B cell (primary cell): ENCODE results near the gene CFAP44. TPM values are rescaled to one million over a fixed set of nuclear protein-coding genes. Genes with fewer than 3 reads are reported as not detected.

Experiments
- ATAC-seq: fragments of 200-7000 bp; cut with Tn5 transposase; one replicate; pipeline ENCODE4 v1.10.0; 2021; ENCODE audit warnings: low read depth, mild to moderate bottlenecking, moderate number of reproducible peaks, moderate library complexity
- CTCF ChIA-PET: fragments of 350-600 bp; sonication (Branson Sonifier 250); formaldehyde crosslinking; loops from one replicate; lab custom pipeline; 2021; ENCODE audit warnings: antibody characterized with exemption, inconsistent platforms; lab: Charles Lee
- POLR2A ChIA-PET: fragments of 350-600 bp; sonication (Branson Sonifier 250); formaldehyde crosslinking; loops from one replicate; lab custom pipeline; 2021; ENCODE audit warnings: antibody characterized with exemption; lab: Charles Lee
- DNase-seq: peaks from one replicate; pipeline ENCODE4 v3.0.0; 2013
- H2AFZ ChIP-seq: 2 replicates; pipeline ENCODE4 v1.6.1; 2012; ENCODE audit warnings: mild to moderate bottlenecking, low read depth, low read length; ENCODE audit not compliant: insufficient read depth, poor library complexity, severe bottlenecking
- H3K27ac ChIP-seq, 2 donors: 1 replicate in 1 of 2; 2 replicates in 1 of 2; pipeline ENCODE4 v1.5.1; 2012 to 2013; ENCODE audit warnings: low read length in 2 of 2, mild to moderate bottlenecking in 2 of 2, moderate library complexity in 1 of 2
- H3K27me3 ChIP-seq, 4 experiments: fragments of 200-600 bp in 1 of 4; sonication (generic) in 1 of 4; replicated peaks in 1 of 4; 1 replicate in 2 of 4; 2 replicates in 2 of 4; pipeline versions ENCODE4 v1.6.1 to v1.7.0; 2013 to 2016; ENCODE audit warnings: low read length in 3 of 4, mild to moderate bottlenecking in 2 of 4, mixed read lengths in 1 of 4, moderate library complexity in 1 of 4; ENCODE audit not compliant: insufficient read depth in 4 of 4, control insufficient read depth in 3 of 4; ENCODE audit errors: control extremely low read depth in 1 of 4
- H3K36me3 ChIP-seq, 2 experiments: replicated peaks in 1 of 2; 1 replicate in 1 of 2; 2 replicates in 1 of 2; pipeline versions ENCODE4 v1.6.1 to v1.7.1; 2013; ENCODE audit warnings: low read length in 1 of 2; ENCODE audit not compliant: insufficient read depth in 2 of 2, control insufficient read depth in 1 of 2; ENCODE audit errors: control extremely low read depth in 1 of 2, extremely low read depth in 1 of 2
- H3K4me1 ChIP-seq, 2 donors: fragments of 200-600 bp in 1 of 2; sonication (generic) in 1 of 2; 1 replicate in 1 of 2; 2 replicates in 1 of 2; pipeline versions ENCODE4 v1.5.1 to v1.6.1; 2013 to 2017; ENCODE audit warnings: low read length in 2 of 2; ENCODE audit not compliant: control insufficient read depth in 2 of 2, insufficient read depth in 2 of 2
- H3K4me2 ChIP-seq: replicated peaks from 2 replicates; pipeline ENCODE3; 2012; ENCODE audit warnings: mild to moderate bottlenecking, low read depth, low read length; ENCODE audit not compliant: poor library complexity, severe bottlenecking
- H3K4me3 ChIP-seq, 5 experiments: fragments of 200-600 bp in 1 of 5; sonication (generic) in 1 of 5; 1 replicate in 3 of 5; 2 replicates in 2 of 5; pipeline versions ENCODE4 v1.5.1 to v1.7.0; 2011 to 2016; ENCODE audit warnings: low read length in 4 of 5, mild to moderate bottlenecking in 4 of 5, low read depth in 2 of 5, control low read depth in 1 of 5, moderate library complexity in 1 of 5; ENCODE audit not compliant: insufficient read depth in 1 of 5; ENCODE audit errors: control extremely low read depth in 1 of 5, extremely low read depth in 1 of 5
- H3K79me2 ChIP-seq: fragments of 200-600 bp; sonication (generic); one replicate; pipeline ENCODE4 v1.6.0; 2016; ENCODE audit warnings: low read length; ENCODE audit not compliant: control insufficient read depth, insufficient read depth
- H3K9ac ChIP-seq: fragments of 200-600 bp; sonication (generic); 2 replicates; pipeline ENCODE4 v1.6.1; 2017; ENCODE audit warnings: mild to moderate bottlenecking, low read length, moderate library complexity
- H3K9me3 ChIP-seq, 3 donors: one replicate each; pipeline versions ENCODE4 v1.6.1 to v1.7.1; 2013; ENCODE audit warnings: low read length in 2 of 3; ENCODE audit not compliant: control insufficient read depth in 2 of 3, insufficient read depth in 1 of 3; ENCODE audit errors: control extremely low read depth in 1 of 3
- H4K20me1 ChIP-seq: 2 replicates; pipeline ENCODE4 v1.6.0; 2012; ENCODE audit warnings: mild to moderate bottlenecking, low read length; ENCODE audit not compliant: insufficient read depth, control insufficient read depth, poor library complexity, severe bottlenecking
- H3K27ac Mint-ChIP-seq: one replicate; pipeline ENCODE4 v1.8.0; 2021; ENCODE audit warnings: mixed read lengths
- H3K27me3 Mint-ChIP-seq: one replicate; pipeline ENCODE4 v1.8.0; 2021; ENCODE audit warnings: mixed read lengths
- H3K4me1 Mint-ChIP-seq: one replicate; pipeline ENCODE4 v1.8.0; 2021; ENCODE audit warnings: mixed read lengths
- H3K4me3 Mint-ChIP-seq: one replicate; pipeline ENCODE4 v1.8.0; 2021; ENCODE audit warnings: mixed read lengths
- H3K9me3 Mint-ChIP-seq: one replicate; pipeline ENCODE4 v1.8.0; 2022; ENCODE audit warnings: mixed read lengths; ENCODE audit not compliant: insufficient read depth
- CTCF ChIP-seq: fragments of 200-600 bp; IDR thresholded peaks from one replicate; pipeline ENCODE4 v1.8.0; 2022; ENCODE audit warnings: antibody characterized with exemption, mild to moderate bottlenecking
- EZH2 ChIP-seq: IDR thresholded peaks from 2 replicates; pipeline ENCODE4 v1.6.1; 2012; ENCODE audit warnings: borderline replicate concordance, low read depth, mild to moderate bottlenecking, moderate library complexity, low read length; ENCODE audit not compliant: insufficient read depth, poor library complexity, severe bottlenecking
- WGBS: methylation state at CpG from one replicate; pipeline ENCODE4 v1.1.5; 2013; ENCODE audit warnings: missing lambda C conversion rate; ENCODE audit not compliant: insufficient coverage; 5-methylcytosine and 5-hydroxymethylcytosine counted together
- intact Hi-C: fragments of 100-400 bp; cut with micrococcal nuclease; formaldehyde crosslinking; loops from one replicate; pipeline ENCODE4 v1.10.0; 2022
- polyA plus RNA-seq: library from polyadenylated mRNA; depleted of rRNA; stranded (reverse); fragments of >200 nt; gene quantifications from 2 replicates; pipeline ENCODE4 v1.2.3, GENCODE V29; 2012
- total RNA-seq, 2 donors: library from RNA; stranded (reverse); fragments of 120-200 nt in 1 of 2; gene quantifications; 1 replicate in 1 of 2; 2 replicates in 1 of 2; pipeline versions ENCODE4 v1.2.3 to v1.2.4, GENCODE V29; 2013 to 2022

The CFAP44 gene
- total and polyA plus RNA-seq, 2 donors (not counting 1 experiment from before 2014, with no cell fraction given) = 6.6 to 33.8 TPM

GRCh38 chr3:113485161-113485609 lies 43.9 kb upstream of the CFAP44 start:
- ATAC-seq (no peak), DNase-seq (no peak)
- no peak for TF ChIP-seq CTCF
- no peak for TF ChIP-seq EZH2
- no peaks in the 10 kb centered on the region for H3K27me3 ChIP-seq
- no peaks in the 10 kb centered on the region for H4K20me1 ChIP-seq
- intact Hi-C loops = no loop called here
- Mint-ChIP-seq H3K27me3 (no peaks in the 10 kb centered on the region), H3K9me3 (no peaks in the 10 kb centered on the region), H3K4me3 (no peak overlapping the region), H3K4me1 (peaks cover 9% of the 10 kb centered on the region), H3K27ac (no peak overlapping the region)
- no peaks in the 10 kb centered on the region for H3K79me2 ChIP-seq
- H3K4me1 ChIP-seq = no peaks in the 10 kb centered on the region
- peaks cover 0 to 8% of the 10 kb centered on the region in 2 experiments for H3K36me3 ChIP-seq
- CTCF ChIA-PET = interaction anchor here (1.1 kb wide), 1 partner anchor 9 kb away, joined by 4 read pairs; no protein-coding TSS in a partner anchor
- WGBS = 96% methylated on average over 6 of the region's 8 CpGs
- H2AFZ ChIP-seq = no peak overlapping the region
- H3K9ac ChIP-seq = no peak overlapping the region
- POLR2A ChIA-PET = no interaction called here
- H3K9me3 ChIP-seq = peaks cover 0 to 9% (median 0%) of the 10 kb centered on the region in 3 donors
- H3K4me3 ChIP-seq = no peak overlapping the region
- H3K4me2 ChIP-seq = no peak overlapping the region
- no peak overlapping the region for H3K27ac ChIP-seq

GRCh38 chr3:113468539-113468938 lies 27.2 kb upstream of the CFAP44 start:
- 85% methylated on average over 2 of the region's 2 CpGs for WGBS
- POLR2A ChIA-PET = no interaction called here

More at GRCh38 chr3:113468539-113468938, 27.2 kb upstream of the CFAP44 start:
- Histone ChIP-seq H3K4me1 (peaks cover 0 to 4% of the 10 kb centered on the region in 2 donors), H3K79me2 (no peaks in the 10 kb centered on the region), H4K20me1 (no peaks in the 10 kb centered on the region), H3K36me3 (peaks cover under 1 to 4% of the 10 kb centered on the region in 2 experiments), H3K9me3 (peaks cover 0 to 4% (median 0%) of the 10 kb centered on the region in 3 donors), H3K27ac (no peak overlapping the region), H3K4me3 (no peak overlapping the region), H3K27me3 (no peaks in the 10 kb centered on the region), H3K4me2 (no peak overlapping the region), H2AFZ (no peak overlapping the region), H3K9ac (no peak overlapping the region)
- Mint-ChIP-seq H3K4me3 (no peak overlapping the region), H3K27ac (no peak overlapping the region), H3K9me3 (no peaks in the 10 kb centered on the region), H3K27me3 (no peaks in the 10 kb centered on the region), H3K4me1 (peaks cover 10% of the 10 kb centered on the region)
- DNase-seq (no peak), ATAC-seq (no peak)
- CTCF ChIA-PET = interaction anchor here (2.3 kb wide), 1 partner anchor 25 kb away, joined by 9 read pairs; no protein-coding TSS in a partner anchor
- TF ChIP-seq CTCF (no peak), EZH2 (no peak)
- intact Hi-C loops = no loop called here
